SU-DHL-6 (cell line): Measurements from ENCODE around the gene ACSL6.

Experiments
- H2AFZ ChIP-seq: fragments of 200-600 bp; sonication (generic); 2 replicates; pipeline ENCODE4 v1.6.1; 2014; ENCODE audit warnings: low read depth, mild to moderate bottlenecking, moderate library complexity, mixed read lengths, antibody characterized with exemption, low read length; ENCODE audit not compliant: severe bottlenecking
- H3F3A ChIP-seq: fragments of 200-600 bp; shearing (Covaris generic); 2 replicates; pipeline ENCODE4 v1.6.0; 2016; ENCODE audit warnings: antibody characterized with exemption, mild to moderate bottlenecking; ENCODE audit not compliant: insufficient read depth
- H3K27ac ChIP-seq: fragments of 200-600 bp; sonication (generic); 2 replicates; pipeline ENCODE4 v1.5.1; 2016; ENCODE audit warnings: low read depth, mild to moderate bottlenecking, low read length, moderate library complexity, mixed read lengths
- H3K27me3 ChIP-seq: fragments of 200-600 bp; sonication (generic), shearing (Covaris generic); 2 replicates; pipeline ENCODE4 v1.6.0; 2014; ENCODE audit warnings: mild to moderate bottlenecking, low read length
- H3K36me3 ChIP-seq: fragments of 200-600 bp; sonication (generic); 2 replicates; pipeline ENCODE4 v1.6.1; 2014; ENCODE audit warnings: mild to moderate bottlenecking, low read length, mixed read lengths
- H3K4me2 ChIP-seq: fragments of 300-600, 200-600 bp; shearing (Covaris generic), sonication (generic); 2 replicates; pipeline ENCODE4 v1.6.0; 2014; ENCODE audit warnings: low read length, low read depth, mild to moderate bottlenecking; ENCODE audit not compliant: poor library complexity, severe bottlenecking
- H3K4me3 ChIP-seq: fragments of 200-600 bp; sonication (generic); 2 replicates; pipeline ENCODE4 v1.5.1; 2014; ENCODE audit warnings: antibody characterized with exemption, low read length, mild to moderate bottlenecking, mixed read lengths; ENCODE audit not compliant: insufficient read depth, poor library complexity, severe bottlenecking
- H3K79me2 ChIP-seq: fragments of 200-600 bp; sonication (generic); 2 replicates; pipeline ENCODE4 v1.6.1; 2014; ENCODE audit warnings: mild to moderate bottlenecking, low read length, moderate library complexity; ENCODE audit not compliant: insufficient read depth
- H3K9ac ChIP-seq: fragments of 200-600 bp; sonication (generic); 2 replicates; pipeline ENCODE4 v1.7.0; 2014; ENCODE audit warnings: mild to moderate bottlenecking, low read length
- H3K9me2 ChIP-seq: fragments of 200-600 bp; sonication (generic); replicated peaks from 2 replicates; pipeline ENCODE4 v1.6.1; 2014; ENCODE audit warnings: low read length; ENCODE audit not compliant: insufficient read depth
- H3K9me3 ChIP-seq: fragments of 200-600 bp; sonication (generic); 2 replicates; pipeline ENCODE4 v1.6.1; 2014; ENCODE audit warnings: low read length, mixed read lengths; ENCODE audit not compliant: insufficient read depth
- H4K20me1 ChIP-seq: fragments of 200-600 bp; sonication (generic); 2 replicates; pipeline ENCODE4 v1.6.1; 2014; ENCODE audit warnings: low read depth, mild to moderate bottlenecking, antibody characterized with exemption, low read length, moderate library complexity, mixed read lengths
- CTCF ChIP-seq: fragments of 200-600 bp; sonication (generic); IDR thresholded peaks from one replicate; pipeline ENCODE4 v1.5.1; 2017; ENCODE audit warnings: antibody characterized with exemption, mild to moderate bottlenecking, low read length, moderate library complexity; ENCODE audit not compliant: insufficient read depth, poor library complexity, severe bottlenecking
- EZH2phosphoT487 ChIP-seq: fragments of 200-600 bp; sonication (generic), shearing (Covaris generic); conservative IDR thresholded peaks from 2 replicates; pipeline ENCODE4 v1.6.1; 2018; ENCODE audit warnings: mild to moderate bottlenecking, antibody characterized with exemption, low read length, moderate library complexity, mixed read lengths

The ACSL6 gene

GRCh38 chr5:131994090-131994489 lies 17.4 kb downstream of the ACSL6 start:
- H2AFZ ChIP-seq, result no peak overlapping the region

DNA sequence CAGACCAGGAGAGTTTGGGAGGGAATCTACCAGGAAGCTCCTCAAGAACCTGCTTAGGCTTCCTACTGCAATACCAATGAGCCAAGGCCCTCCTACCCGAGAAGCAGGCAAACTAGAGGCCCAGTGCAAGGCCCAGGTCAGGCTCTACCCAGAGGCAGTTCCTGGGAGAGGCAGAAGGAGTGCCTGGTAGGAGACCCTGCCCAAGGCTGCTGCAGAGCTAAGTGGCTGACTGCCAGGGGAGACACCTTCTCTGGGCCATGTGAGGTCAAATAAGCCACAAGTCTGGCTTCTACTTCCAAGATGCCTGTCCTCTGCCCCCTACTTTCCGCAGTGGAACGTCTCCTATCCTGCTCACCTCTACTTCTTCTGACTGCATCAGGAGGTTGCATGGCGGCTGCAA lies 17.8 kb downstream of the ACSL6 start:
- no peaks in the 10 kb centered on the region for H3K27me3 ChIP-seq
- H3K79me2 ChIP-seq, result no peaks in the 10 kb centered on the region
- no peaks in the 10 kb centered on the region for H3F3A ChIP-seq
- no peaks in the 10 kb centered on the region for H4K20me1 ChIP-seq
- H3K36me3 ChIP-seq, result no peaks in the 10 kb centered on the region
- no peaks in the 10 kb centered on the region for H3K9me2 ChIP-seq
- H3K4me3 ChIP-seq, result no peak overlapping the region
- no peak overlapping the region for H3K27ac ChIP-seq
- H2AFZ ChIP-seq, result no peak overlapping the region
- H3K9me3 ChIP-seq, result no peaks in the 10 kb centered on the region
- no peak for TF ChIP-seq CTCF
- TF ChIP-seq EZH2phosphoT487, result no peak
- H3K4me2 ChIP-seq, result no peak overlapping the region
- H3K9ac ChIP-seq, result no peak overlapping the region

More at GRCh38 chr5:131994090-131994489, 17.4 kb downstream of the ACSL6 start:
- Histone ChIP-seq H3K27ac (no peak overlapping the region), H4K20me1 (no peaks in the 10 kb centered on the region), H3K9me3 (no peaks in the 10 kb centered on the region), H3K27me3 (no peaks in the 10 kb centered on the region), H3F3A (no peaks in the 10 kb centered on the region), H3K9me2 (no peaks in the 10 kb centered on the region), H3K4me2 (no peak overlapping the region), H3K4me3 (no peak overlapping the region), H3K79me2 (no peaks in the 10 kb centered on the region), H3K9ac (no peak overlapping the region), H3K36me3 (no peaks in the 10 kb centered on the region)
- TF ChIP-seq CTCF (no peak), EZH2phosphoT487 (no peak)

DNA sequence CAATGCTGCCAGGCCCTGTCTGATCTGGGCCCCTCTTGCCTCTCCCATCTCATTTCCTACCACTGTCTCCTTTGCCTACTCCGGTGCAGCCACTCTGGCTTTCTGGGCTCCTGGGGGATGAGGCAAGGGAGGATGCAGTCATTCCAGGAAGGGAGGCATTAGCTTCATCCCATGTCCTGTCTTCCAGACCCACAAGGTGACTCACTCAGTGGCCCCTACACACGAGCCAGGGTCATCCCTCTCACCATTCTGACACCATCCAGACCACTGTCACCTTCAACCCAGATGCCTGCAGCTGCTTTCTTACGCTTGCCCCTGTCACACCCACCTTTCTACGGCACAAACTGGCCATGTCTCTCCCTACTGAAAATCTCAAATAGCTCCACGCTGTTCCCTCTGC lies 19.1 kb downstream of the ACSL6 start:
- Histone ChIP-seq H2AFZ (no peak overlapping the region), H3K27me3 (no peaks in the 10 kb centered on the region), H3K9me3 (no peaks in the 10 kb centered on the region), H3K9ac (no peak overlapping the region), H3F3A (no peaks in the 10 kb centered on the region), H3K36me3 (no peaks in the 10 kb centered on the region), H3K9me2 (no peaks in the 10 kb centered on the region), H3K79me2 (no peaks in the 10 kb centered on the region), H3K4me3 (no peak overlapping the region), H3K27ac (no peak overlapping the region), H4K20me1 (no peaks in the 10 kb centered on the region), H3K4me2 (no peak overlapping the region)
- TF ChIP-seq CTCF (no peak), EZH2phosphoT487 (no peak)
